HG02852 (cell line): Measurements from ENCODE around the gene MBLAC1.
"Not testable (repeated sequence)": the region's sequence is repeated elsewhere in the genome, so short reads cannot be mapped to it uniquely, and the experiment has no call there.

Source experiments
- ATAC-seq: cut with Tn5 transposase; IDR thresholded peaks from one replicate; pipeline ENCODE4 v1.9.1; 2021; ENCODE audit warnings: mild to moderate bottlenecking, moderate library complexity; ENCODE audit not compliant: unreplicated experiment

MBLAC1 gene

GRCh38 chr7:100120733-100121036, 6.1 kb upstream of the MBLAC1 start:
- ATAC-seq: no peak

- no peak for ATAC-seq
Observed at GRCh38 chr7:100122067-100122466, 4.7 kb upstream of the MBLAC1 start.

- no peak for ATAC-seq
Observed at GRCh38 chr7:100122568-100122967, 4.2 kb upstream of the MBLAC1 start.

DNA sequence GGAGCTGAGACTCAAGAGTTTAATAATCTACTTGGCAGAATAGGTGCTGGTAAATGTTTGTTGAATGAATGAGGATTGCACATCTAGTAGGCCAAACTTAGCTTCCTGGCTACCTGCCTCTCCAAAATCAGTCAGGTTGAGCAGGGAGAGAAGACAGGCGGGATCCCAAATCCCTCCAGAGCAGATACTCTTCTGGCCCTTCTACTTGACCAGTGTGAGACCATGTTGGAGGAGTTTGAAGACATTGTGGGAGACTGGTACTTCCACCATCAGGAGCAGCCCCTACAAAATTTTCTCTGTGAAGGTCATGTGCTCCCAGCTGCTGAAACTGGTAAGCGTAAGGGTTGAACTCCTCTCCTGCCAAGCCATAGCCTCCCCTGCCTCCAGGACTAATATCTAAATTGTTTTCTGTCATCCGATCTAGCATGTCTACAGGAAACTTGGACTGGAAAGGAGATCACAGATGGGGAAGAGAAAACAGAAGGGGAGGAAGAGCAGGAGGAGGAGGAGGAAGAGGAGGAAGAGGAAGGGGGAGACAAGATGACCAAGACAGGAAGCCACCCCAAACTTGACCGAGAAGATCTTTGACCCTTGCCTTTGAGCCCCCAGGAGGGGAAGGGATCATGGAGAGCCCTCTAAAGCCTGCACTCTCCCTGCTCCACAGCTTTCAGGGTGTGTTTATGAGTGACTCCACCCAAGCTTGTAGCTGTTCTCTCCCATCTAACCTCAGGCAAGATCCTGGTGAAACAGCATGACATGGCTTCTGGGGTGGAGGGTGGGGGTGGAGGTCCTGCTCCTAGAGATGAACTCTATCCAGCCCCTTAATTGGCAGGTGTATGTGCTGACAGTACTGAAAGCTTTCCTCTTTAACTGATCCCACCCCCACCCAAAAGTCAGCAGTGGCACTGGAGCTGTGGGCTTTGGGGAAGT, 2.2 kb upstream of the MBLAC1 start:
- ATAC-seq: no peak

DNA sequence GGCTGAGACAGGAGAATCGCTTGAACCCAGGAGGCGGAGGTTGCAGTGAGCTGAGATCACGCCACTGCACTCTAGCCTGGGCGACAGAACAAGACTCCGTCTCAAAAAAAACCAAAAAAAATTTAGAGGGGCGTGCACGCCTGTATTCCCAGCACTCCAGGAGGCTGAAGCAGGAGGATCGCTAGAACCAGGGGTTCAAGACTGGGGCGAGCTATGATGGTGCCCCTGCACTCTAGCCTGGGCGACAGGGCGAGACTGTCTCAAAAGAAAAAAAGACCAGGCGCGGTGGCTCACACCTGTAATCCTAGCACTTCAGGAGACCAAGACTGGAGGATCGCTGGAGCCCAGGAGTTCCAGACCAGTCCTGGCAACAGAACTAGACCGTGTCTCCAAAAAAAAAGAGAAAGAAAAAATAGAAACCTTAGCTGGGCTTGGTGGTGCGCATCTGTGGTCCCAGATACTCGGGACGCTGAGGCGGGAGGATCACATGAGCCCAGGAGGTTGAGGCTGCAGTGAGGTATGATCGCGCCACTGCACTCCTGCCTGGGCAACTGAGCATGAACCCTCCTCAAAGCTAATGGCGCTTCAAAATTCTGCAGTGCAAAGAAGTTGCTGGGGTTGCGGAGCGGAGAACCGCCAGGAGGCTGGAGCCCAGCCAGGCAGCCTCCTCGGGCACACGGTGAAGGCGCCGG, 382 bp upstream of the MBLAC1 start:
- ATAC-seq: peak; percentile 26

GRCh38 chr7:100127866-100128636, 1.3 kb downstream of the MBLAC1 start:
- no peak for ATAC-seq

GRCh38 chr7:100128637-100128963, 1.8 kb downstream of the MBLAC1 start:
- ATAC-seq: no peak

GRCh38 chr7:100130220-100130607, 3.4 kb downstream of the MBLAC1 start:
- ATAC-seq: not testable (repeated sequence)

DNA sequence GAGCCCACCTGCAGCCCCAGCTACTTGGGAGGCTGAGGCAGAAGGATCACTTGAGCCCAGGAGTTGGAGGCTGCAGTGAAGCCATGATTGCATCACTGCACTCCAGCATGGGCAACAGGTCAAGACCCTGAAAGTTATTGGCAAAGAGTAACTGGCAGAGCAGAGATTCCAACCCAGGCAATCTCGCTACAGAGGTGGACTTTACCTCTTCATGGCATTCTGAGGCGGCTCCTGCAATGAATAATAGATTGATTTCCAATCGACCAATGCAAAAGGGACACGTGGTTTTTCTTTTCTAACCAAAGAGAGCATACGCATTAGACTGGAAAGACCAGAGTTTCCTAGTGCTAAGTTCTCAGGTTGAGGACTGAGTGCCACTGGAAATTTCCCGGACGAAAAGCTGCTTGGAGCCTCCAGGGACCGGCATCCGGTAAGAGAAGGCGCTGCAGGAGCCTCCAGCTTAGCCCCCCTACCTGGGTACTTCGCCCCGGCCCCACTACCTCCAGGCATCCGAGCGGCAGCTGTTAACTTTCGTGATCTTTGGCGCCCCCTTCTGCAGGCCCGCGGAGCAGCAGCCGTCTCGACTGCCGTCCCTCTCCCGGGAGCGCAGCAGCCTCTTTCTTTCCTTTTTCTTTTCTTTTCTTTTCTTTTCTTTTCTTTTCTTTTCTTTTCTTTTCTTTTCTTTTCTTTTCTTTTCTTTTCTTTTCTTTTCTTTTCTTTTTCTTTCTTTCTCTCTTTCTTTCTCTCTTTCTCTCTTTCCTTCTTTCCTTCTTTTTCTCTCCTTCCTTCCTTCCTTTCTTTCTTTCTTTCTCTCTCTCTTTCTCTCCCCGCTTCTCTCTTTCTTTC, 4.1 kb downstream of the MBLAC1 start:
- ATAC-seq: no peak

DNA sequence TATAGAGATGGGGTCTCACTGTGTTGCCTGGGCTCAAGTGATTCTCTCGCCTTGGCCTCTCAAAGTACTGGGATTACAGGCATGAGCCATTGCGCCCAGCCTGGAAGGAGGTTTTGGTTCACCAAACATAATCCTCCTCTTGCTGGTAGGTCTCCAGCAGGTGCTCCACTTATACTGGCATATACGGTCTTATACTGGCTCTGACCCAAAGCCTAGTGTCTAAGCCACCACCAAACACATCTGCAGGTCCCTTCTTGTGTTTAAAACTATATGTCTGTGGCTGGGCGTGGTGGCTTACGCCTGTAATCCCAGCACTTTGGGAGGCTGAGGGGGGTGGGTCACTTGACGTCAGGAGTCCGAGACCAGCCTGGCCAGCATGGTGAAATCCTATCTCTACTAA, 5.4 kb downstream of the MBLAC1 start:
- no peak for ATAC-seq

DNA sequence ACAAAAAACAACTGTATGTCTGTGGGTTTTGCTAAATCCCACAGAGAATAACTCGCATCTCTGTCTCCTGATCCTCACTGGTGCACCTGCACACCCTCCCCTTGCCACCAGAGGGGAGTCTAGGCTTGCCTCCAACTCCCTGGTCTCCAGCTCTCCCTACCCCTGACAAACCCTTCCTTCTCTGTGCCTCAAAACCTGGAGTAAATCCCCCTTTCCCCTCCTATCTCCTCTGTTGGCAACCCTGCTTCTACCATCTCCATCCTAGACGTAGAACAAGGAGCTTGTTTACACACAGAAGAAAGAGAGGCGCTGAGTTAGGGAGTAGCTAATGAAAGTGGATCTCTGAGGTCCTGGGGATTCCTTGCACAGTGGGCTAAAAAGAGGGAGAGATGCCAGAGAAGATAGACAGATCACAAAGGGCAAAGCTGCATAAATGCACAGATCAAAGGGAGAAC, 6.0 kb downstream of the MBLAC1 start:
- peak; percentile 45 for ATAC-seq

DNA sequence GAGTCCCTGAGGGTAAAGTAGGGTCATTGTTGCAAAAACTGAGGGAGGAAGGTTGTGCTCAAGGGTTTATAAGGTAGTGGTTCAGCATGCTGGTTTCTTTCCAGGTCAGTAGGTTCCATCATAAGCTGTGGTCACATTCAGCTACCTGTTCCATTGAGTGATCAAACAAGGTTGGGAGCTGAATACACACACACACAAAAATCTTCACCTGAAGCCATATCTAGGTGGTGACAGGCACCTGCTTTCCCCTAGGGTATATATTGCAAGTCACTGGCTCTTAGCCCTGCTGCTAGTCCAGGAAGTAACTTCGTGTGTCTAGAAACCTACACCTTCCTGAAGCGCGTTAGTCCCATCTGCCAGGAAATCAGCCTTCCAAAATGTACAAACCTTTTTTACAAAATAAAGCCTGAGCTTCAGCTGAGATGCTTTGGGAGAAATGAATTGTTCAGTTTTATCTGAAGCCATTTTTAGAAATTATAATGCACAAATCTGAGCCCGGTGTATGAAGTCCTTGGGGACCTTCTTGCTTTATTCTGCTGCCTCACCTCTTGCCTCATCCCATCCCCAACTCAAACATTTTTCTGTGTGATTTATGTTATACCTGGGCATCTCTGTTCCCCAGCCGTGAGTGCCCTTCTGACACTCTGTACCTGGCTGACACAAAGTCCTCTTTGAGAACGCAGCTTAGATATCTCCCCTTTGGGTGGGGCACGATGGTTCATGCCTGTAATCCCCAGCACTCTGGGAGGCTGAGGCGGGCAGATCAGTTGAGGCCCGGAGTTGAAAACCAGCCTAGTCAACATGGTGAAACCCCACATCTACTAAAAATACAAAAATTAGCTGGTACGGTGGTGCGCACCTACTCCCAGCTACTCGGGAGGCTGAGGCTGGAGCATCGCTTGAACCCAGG, 11.3 kb downstream of the MBLAC1 start:
- no peak for ATAC-seq

GRCh38 chr7:100141555-100141949, 14.8 kb downstream of the MBLAC1 start:
- no peak for ATAC-seq

DNA sequence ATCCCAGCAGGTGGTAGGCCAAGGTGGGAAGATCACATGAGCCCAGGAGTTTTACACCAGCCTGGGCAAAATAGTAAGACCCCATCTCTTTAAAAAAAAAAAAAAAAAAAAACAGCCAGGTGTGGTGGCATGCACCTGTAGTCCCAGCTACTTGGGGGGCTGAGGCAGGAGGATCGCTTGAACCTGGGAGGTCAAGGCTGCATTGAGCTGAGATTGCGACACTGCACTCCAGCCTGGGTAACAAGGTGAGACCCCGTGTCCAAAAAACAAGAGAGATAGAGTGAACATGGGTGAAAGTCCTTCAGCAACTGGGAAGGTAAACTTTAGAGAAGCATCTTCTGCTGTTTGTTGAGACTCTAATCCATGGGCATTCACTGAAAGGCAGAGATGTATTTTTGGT, 15.7 kb downstream of the MBLAC1 start:
- ATAC-seq: no peak

DNA sequence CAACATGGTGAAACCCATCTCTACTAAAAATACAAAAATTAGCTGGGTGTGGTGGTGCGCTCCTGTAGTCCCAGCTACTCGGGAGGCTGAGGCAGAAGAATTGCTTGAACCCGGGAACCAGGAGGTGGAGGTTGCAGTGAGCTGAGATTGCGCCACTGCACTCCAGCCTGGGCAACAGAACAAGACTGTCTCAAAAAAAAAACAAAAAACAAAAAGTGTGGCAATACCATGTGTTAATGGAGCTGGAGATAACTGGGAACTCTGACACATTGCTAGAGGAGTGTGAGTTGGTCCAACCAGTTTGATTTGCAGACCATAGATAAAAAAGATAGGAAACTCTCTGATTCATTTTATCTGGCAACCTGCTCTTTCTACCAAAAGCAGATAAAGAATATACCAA, 19.6 kb downstream of the MBLAC1 start:
- not testable (repeated sequence) for ATAC-seq

DNA sequence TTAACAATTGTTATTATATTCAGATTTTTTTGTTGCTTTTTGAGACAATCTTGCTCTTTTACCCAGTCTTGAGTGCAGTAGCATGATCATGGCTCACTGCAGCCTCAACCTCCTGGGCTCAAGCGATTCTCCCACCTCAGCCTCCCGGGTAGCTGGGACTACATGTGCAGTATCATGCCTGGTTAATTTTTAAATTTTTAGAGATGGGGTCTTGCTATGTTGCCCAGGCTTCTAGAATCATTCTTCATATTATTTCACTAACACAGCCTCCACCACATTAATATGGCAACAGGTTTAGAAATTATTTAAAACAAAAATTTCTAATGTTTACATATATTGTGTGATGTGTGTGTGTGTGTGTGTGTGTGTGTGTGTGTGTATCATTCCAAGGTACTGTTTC, 20.5 kb downstream of the MBLAC1 start:
- ATAC-seq: no peak

- no peak for ATAC-seq
Observed at GRCh38 chr7:100148225-100148558, 21.4 kb downstream of the MBLAC1 start.

- peak; percentile 97 for ATAC-seq
Observed at GRCh38 chr7:100148559-100149328, 22.0 kb downstream of the MBLAC1 start, which contains the start of gene LAMTOR4. Gene LAMTOR4, plus strand, starts transcription at chr7:100148918. Its CDS starts 55 bp downstream, at chr7:100148973.

DNA sequence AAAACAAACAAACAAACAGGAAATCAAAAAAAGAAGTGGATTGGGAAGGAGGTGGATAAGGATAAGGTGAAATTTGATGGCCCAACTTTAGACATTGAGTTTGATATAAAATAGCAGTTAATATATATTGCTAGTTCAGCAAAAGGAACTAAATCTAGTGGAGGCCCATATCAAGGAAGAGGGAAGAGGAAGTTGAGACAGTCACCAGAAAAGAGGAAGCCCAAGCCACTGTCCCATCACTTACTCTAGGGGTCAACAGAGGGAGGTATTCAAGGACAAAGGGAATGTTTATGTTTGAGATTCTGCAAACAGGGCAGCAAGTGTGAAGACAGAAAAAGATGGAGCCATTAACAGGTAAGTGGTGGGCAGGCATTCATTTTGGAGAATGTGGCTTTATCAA, 25.6 kb downstream of the MBLAC1 start:
- ATAC-seq: no peak
